B cell (primary cell): ENCODE measurements around the gene ABCA4.

ENCODE experiments used
- EZH2 ChIP-seq: IDR thresholded peaks from 2 replicates; pipeline ENCODE4 v1.6.1; 2012; ENCODE audit warnings: borderline replicate concordance, low read depth, mild to moderate bottlenecking, moderate library complexity, low read length; ENCODE audit not compliant: insufficient read depth, poor library complexity, severe bottlenecking
- TF ChIP-seq, protein P1 (sequence below): fragments of 200-600 bp; IDR thresholded peaks from one replicate; pipeline ENCODE4 v1.8.0; 2022; ENCODE audit warnings: antibody characterized with exemption, mild to moderate bottlenecking

- TF ChIP-seq, protein P1, sequence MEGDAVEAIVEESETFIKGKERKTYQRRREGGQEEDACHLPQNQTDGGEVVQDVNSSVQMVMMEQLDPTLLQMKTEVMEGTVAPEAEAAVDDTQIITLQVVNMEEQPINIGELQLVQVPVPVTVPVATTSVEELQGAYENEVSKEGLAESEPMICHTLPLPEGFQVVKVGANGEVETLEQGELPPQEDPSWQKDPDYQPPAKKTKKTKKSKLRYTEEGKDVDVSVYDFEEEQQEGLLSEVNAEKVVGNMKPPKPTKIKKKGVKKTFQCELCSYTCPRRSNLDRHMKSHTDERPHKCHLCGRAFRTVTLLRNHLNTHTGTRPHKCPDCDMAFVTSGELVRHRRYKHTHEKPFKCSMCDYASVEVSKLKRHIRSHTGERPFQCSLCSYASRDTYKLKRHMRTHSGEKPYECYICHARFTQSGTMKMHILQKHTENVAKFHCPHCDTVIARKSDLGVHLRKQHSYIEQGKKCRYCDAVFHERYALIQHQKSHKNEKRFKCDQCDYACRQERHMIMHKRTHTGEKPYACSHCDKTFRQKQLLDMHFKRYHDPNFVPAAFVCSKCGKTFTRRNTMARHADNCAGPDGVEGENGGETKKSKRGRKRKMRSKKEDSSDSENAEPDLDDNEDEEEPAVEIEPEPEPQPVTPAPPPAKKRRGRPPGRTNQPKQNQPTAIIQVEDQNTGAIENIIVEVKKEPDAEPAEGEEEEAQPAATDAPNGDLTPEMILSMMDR, result no peak
- no peak for TF ChIP-seq EZH2
These were observed 35.2 kb upstream of the ABCA4 start for GRCh38 chr1:94156096-94156625.
